CD4-positive, alpha-beta T cell treated with Interleukin-15 for 4 hours (primary cell): ENCODE data around the gene TMEM123.

Experiments
- DNase-seq: peaks from one replicate; pipeline ENCODE4 v3.0.0-alpha.2; 2020; ENCODE audit warnings: low spot score

TMEM123 gene

DNA sequence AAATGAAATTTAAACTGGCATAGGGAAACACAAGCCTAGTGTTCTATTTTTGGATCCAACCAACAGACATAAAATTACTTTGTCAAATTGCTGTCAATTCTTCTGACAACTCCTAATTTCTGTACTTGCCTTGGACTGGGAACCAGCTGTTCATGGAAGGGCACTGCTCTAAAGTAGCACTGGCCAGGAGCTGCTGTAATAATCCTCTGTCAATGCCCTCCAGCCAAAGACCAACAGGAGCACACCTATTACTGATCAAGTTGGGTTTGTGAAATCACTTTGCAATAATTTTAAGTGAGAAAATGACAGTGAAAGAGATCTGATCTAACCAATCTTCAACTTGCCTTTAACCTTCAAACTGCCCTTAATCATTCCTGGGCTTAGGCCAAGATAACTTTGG lies 18.9 kb upstream of the TMEM123 start:
- no peak for DNase-seq

DNA sequence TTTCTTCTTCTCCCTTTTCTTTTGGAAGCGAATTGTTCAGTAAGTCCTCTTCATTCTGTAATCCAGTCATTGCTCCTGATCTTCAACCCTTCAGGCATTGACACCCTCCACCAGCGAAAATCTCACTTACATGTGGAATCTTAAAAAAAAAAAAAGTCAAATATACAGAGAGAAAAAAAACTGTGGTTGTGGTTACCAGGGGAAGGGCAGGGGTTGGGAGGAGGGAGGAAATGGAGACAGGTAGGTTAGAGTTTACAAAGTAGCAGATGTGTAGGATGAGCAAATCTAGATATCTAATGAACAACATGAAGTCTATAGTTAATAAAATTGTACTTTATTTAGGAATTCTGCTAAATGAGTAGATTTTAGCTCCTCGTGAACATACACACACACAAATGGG lies 17.7 kb upstream of the TMEM123 start:
- DNase-seq, result peak; percentile 46

- no peak for DNase-seq
Observed at GRCh38 chr11:102469196-102469821, 16.7 kb upstream of the TMEM123 start.

DNA sequence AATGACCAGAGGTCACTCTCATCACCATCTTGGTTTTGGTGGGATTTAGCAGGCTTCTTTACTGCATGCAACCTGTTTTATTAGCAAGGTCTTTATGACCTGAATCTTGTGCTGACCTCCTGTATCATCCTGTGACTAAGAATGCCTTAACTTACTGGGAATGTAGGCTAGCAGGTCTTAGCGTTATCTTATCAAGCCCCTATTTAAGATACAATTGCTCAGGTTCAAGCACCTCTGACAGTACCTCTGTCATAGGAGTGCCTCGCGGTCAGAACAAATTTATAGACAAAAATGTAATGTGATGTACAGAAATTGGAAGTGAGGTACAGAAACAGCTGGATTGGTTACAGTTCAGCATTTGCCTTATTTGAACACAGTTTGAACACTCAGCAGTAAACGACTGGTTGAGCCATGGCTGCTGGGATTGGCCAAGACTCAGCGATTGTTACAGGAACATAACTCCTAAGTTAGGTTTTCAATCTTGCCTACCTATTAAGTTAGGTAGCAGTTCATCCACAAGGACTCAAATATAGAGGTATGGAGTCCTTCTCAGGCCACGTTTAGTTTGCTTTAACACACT lies 16.1 kb upstream of the TMEM123 start:
- no peak for DNase-seq

DNA sequence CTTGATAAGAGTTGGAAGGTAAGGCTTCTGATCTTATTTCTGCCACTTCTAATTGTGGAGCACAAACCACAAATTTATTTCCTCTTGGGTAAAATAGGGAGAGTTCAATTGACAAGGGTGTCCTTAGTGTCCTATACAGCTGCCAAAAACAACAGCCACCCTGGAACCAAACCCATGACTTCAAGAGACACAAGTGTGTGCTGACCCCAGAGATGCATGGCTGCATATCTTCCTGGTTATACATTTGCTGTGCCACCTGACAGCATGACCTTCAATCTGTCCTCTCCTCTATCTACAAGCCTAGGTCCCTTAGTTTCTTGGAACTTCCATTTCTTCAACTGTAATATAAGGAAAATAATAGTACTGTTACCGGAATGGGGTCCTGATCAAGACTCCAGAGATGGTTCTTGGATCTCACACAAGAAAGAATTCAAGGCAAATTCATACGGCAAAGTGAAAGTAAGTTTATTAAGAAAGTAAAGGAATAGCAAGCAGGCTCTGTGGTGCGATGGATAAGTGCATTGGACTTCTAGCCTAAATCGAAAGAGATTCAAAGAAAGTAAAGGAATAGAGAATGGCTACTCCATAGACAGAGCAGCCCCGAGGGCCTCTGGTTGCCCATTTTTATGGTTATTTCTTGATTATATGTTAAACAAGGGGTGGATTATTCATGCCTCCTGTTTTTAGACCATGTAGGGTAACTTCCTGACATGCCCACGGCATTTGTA lies 15.5 kb upstream of the TMEM123 start:
- no peak for DNase-seq

DNA sequence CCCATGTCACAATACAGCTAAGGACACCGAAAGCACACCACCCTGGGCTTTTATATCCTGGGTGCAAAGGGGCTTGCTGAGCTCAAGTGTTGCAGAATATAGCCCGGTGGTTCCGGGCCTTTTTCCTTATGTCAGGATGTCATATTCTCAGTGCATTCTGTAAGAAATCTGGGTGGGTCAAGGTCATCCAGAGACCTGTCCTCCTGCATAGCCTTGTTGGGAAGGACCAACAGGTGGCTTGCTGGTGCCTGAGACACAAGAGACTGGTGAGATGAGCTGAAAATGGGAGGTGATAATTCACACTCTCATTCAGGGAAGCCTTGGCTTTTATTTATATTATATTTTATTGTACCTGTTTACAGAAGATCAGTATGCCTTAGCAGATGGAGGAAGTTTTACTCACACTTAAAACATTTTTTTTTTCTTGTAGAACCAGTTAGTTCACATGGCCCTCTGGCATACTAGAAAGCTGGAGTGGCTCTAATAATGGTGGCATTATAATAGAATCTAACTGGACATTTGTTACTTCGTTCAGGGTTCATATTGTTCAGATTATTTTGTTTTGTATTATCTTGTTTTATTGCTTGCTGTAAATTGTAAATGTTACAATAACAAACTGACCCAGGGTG lies 14.6 kb upstream of the TMEM123 start:
- no peak for DNase-seq

- DNase-seq, result no peak
Observed at GRCh38 chr11:102465696-102466095, 13.1 kb upstream of the TMEM123 start.

DNA sequence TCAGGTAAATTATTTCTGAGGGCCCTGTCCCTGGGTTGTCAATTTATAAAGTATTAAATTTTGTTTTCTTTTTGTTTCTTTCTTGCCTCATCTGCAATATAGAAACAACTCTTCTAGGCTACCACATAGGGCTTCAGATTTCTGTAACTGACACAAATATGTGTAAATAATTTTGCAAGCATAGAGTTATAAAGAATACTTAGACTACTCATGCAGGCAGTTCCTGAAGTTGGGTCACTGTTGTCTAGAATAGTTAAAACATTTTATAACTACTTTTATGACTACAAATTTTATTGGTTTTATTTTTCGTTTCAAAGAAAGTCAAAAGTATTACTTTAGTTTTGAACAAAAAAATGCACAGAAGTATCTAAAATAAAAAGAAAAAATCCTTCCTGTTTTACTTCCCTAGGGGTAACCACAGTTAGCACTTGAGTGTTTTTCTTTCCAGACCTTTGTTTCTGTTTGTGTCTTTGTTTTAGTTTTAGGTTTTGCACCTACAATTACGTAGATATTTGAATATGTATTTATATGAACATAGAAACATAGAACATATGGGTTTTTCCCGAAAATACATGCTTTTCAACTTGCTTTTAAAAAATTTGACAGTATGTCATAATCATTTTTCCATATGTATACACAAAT lies 12.4 kb upstream of the TMEM123 start:
- DNase-seq, result no peak

DNA sequence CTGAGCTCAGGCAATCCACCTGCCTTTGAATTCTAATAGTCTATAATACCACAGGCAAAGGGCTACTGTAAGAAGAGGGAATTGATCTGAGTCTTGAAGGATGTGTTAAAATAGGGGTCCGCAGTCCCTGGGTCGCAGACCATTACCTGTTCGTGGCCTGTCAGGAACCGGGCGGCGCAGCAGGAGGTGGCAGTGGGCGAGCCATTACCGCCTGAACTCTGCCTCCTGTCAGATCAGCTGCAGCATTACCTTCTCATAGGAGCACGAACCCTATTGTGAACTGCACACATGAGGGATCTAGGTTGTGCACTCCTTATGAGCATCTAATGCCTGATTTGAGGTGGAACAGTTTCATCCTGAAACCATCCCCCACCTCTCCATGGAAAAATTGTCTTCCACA lies 11.5 kb upstream of the TMEM123 start:
- DNase-seq, result no peak

DNA sequence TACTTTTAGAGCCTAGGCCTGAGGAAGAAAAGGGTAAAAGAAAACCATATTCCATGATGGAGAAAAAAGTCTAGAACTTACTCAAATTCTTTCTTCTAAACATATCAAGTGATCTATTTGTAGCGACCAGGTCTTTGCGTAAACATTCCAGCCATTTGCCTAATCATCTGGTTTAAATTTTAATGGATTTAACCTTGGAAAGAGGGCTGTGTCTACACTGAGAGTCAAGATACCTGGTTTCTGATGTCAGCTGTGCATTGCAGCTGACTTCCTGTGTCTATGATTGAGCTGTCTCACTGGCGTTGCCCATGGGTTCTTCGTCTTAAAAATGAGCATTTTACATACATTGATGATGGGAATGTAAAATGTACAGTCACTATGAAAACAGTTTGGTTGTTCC lies 10.0 kb upstream of the TMEM123 start:
- no peak for DNase-seq

DNA sequence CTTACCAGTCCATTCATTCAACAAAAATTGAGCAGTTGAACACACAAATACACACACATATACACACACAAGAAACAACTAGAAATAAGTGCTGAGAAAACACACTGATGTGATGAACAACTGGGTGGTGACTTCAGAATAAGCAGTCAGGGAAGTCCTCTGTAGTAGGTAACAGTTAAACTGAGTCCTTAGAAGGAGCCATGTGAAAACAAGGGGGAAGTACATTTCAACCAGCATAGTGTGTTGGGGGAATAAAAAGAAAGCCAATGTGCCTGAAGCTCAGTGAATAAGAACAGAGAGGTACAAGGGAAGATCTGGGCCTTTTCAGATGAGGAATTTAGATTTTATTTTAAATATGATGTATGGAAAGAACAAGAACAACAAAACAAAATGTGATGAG lies 6.8 kb upstream of the TMEM123 start:
- DNase-seq, result no peak

- DNase-seq, result no peak
Observed at GRCh38 chr11:102458548-102458947, 6.0 kb upstream of the TMEM123 start.

- no peak for DNase-seq
Observed at GRCh38 chr11:102457865-102458264, 5.3 kb upstream of the TMEM123 start.

GRCh38 chr11:102457056-102457677 lies 4.6 kb upstream of the TMEM123 start:
- DNase-seq, result no peak

- DNase-seq, result no peak
Observed at GRCh38 chr11:102456381-102456780, 3.8 kb upstream of the TMEM123 start.

DNA sequence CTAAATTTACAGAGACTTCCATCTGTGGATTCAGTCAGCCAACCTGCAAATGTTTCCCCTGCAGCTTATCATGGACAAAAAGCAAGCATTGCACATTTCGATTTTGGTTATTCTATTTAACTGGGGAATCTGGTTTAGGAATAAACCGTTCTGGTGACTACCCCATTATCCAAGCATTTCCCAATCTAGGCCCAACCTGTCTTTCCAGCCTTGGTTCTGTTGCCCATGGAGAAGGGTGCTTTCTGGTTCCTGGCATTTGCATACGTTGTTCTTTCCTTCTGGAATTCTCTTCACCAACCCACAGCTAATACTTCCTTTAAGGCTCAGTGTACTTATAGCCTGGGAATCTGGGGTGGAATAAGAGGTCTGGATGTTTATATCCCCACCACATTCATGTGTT lies 1.4 kb upstream of the TMEM123 start:
- DNase-seq, result no peak

DNA sequence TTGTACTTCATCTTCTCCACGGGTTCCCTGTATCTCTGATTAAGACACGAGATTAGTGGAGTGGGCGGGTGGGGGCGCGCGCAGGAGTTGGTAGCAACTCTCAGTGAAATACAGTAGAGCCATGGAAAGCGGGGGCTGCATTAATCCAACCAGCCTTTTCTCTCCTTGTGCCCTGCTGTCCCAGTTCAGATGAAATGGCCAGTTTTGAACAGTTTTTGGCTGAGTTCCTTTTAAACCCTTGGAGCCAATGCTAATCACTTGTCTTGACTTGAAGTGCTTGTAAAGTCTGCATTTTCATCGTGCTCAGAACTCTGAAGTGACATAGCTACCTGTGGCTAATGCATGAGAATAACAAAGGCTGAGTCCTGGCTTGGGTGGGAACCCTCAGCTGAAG lies 734 bp upstream of the TMEM123 start:
- no peak for DNase-seq

DNA sequence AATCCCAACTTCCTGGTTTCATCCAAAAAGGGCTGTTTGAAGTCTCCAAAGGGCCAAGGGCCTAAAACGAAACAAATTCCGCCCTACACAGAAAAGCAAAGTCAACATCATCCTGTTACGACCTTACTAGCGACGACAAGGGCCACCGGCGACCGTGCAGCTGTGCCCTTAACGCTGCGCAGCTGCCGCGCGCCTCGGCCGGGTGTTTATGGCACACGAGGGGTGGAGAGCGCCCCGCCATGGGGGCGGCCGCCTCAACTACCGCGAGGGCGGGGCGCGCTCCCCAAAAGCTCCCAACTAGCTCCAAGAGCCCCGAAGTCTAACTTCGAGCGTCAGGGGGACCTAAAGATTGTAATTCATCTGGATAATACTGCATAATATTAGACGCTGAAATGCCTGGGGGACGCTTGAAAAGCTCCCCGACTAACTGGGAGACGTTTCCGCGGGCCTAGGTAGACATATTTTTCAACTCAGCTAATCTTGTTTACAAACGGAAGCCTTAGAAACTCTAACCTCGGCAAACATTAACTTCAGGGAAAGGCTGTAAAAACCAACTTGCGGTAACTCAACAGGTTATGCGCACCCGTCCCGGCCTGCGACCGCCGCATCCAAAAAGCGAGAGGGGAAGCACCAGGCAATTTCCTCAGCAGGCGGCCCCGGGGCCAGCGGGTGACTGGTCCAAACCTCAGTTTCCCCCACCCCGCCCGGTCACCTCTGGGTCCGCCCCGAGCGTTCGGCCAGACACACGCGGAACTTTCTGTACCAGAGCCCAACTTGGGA lies 694 bp downstream of the TMEM123 start:
- peak; percentile 75 for DNase-seq

GRCh38 chr11:102451041-102451680 lies 1.4 kb downstream of the TMEM123 start:
- no peak for DNase-seq

GRCh38 chr11:102449651-102450570 lies 2.7 kb downstream of the TMEM123 start:
- peak; percentile 35 for DNase-seq
